Fibroblast of villous mesenchyme (primary cell): ENCODE results near the gene HES4. TPM values are rescaled to one million over a fixed set of nuclear protein-coding genes. Genes with fewer than 3 reads are reported as not detected.
"Not testable (repeated sequence)": the region's sequence is repeated elsewhere in the genome, so short reads cannot be mapped to it uniquely, and the experiment has no call there.

Source experiments
- DNase-seq: peaks from one replicate; pipeline ENCODE4 v3.0.0-alpha.2; 2010; ENCODE audit warnings: low read depth
- H3K4me3 ChIP-seq: 2 replicates; pipeline ENCODE4 v1.5.1; 2011; ENCODE audit warnings: low read depth, mild to moderate bottlenecking, low read length
- total RNA-seq: library from RNA; depleted of rRNA; stranded (reverse); fragments of >200 nt; gene quantifications from 2 replicates; pipeline ENCODE4 v1.2.3, GENCODE V29; 2012
- TF ChIP-seq, protein P1 (sequence below): IDR thresholded peaks from 2 replicates; pipeline ENCODE4 v1.5.1; 2012; ENCODE audit warnings: low read depth, mild to moderate bottlenecking, low read length; ENCODE audit not compliant: insufficient read depth

HES4 gene
- total RNA-seq, 1 donor = 2.2 TPM

DNA sequence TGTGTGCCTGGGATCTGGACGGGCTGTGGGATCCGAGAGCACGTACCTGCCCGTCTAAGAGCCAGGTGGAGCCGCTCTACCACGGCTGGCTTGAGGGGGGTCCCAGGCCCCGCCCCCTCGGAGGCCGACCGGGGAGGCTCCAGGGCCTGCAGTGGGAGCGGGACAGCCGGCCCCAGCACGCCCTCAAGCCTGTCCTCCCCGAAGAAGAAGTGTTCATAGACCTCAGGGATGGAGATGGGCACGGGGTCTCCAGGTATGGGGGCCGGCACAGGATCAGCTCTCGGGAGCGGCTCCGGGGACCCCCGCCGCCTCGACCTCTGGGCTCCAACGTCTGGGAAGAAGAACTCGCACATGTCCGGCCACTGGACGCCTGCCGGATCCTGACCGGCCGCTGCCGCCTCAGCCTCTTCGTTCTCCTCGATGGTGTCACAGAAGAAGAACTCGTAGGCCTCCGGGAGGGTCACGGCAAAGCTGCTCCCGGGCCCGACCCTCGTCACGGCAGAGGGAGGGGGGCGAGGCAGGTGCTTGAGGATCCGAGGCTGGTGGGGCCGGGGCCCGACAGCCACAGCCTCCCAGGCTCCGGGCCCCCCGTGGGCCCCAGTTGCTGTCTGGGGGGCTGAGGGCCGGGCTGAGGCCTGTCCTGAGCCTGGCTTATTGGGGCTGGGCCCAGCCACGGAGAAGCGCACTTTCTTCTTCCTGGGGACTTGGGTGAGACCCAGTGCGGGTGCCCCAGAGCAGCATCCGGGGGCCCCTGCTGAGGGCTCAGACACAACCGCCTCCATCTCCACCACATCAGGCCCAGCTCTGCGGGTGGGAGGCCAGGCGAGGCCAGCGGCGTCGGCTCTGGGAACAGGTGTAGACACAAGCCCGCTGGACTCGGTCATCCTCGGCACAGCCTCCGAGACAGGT, 20.8 kb downstream of the HES4 start:
- no peak overlapping the region for H3K4me3 ChIP-seq
- TF ChIP-seq, protein P1, sequence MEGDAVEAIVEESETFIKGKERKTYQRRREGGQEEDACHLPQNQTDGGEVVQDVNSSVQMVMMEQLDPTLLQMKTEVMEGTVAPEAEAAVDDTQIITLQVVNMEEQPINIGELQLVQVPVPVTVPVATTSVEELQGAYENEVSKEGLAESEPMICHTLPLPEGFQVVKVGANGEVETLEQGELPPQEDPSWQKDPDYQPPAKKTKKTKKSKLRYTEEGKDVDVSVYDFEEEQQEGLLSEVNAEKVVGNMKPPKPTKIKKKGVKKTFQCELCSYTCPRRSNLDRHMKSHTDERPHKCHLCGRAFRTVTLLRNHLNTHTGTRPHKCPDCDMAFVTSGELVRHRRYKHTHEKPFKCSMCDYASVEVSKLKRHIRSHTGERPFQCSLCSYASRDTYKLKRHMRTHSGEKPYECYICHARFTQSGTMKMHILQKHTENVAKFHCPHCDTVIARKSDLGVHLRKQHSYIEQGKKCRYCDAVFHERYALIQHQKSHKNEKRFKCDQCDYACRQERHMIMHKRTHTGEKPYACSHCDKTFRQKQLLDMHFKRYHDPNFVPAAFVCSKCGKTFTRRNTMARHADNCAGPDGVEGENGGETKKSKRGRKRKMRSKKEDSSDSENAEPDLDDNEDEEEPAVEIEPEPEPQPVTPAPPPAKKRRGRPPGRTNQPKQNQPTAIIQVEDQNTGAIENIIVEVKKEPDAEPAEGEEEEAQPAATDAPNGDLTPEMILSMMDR = no peak
- no peak for DNase-seq

DNA sequence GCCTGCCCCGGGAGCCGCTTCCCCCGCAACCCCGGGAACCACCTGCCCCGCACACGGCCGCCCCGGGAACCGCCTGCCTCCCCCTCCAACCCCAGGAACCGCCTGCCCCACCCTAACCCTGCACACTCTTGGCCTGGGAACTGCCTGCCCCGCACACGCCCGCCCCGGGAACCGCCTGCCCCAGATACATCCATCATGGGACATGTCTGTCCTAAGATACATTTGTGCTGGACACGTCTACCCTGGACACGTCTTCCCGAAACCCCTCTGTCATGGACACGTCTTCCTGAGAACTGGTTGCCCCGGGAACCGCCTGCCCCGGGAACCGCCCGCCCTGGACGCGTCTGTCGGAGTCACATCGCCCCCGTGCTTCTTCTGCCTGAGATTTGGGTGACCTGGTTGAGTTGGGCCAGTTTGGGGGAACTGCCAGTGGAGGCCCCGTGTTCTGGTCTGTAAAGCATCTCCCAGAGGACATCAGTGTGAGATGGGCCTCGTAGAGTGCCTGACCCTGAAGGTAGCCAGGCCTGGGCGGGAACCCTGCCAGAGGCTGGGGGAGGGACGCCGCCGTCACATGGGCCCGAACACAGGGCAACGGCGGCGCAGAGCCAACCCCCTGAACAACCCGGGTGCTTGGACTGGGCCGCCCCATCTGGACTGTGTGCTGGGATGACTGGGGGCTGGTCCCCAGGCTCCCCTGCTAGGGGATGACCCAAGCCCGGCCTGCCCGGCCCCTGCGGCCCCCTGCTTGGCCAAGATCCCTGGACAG, 21.6 kb downstream of the HES4 start:
- DNase-seq = no peak
- TF ChIP-seq, protein P1 = no peak

DNA sequence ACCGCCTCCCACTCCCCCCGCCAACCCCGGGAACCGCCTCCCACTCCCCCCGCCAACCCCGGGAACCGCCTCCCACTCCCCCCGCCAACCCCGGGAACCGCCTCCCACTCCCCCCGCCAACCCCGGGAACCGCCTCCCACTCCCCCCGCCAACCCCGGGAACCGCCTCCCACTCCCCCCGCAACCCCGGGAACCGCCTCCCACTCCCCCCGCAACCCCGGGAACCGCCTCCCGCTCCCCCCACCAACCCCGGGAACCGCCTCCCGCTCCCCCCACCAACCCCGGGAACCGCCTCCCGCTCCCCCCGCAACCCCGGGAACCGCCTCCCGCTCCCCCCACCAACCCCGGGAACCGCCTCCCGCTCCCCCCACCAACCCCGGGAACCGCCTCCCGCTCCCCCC, 23.1 kb downstream of the HES4 start:
- H3K4me3 ChIP-seq, DNase-seq: not testable (repeated sequence)

More for the DNA sequence above, 21.6 kb downstream of the HES4 start:
- H3K4me3 ChIP-seq = no peak overlapping the region

GRCh38 chr1:975896-976683, 23.8 kb downstream of the HES4 start:
- TF ChIP-seq, protein P1 = peak; percentile 51
- peak overlapping the region; percentile 45 for H3K4me3 ChIP-seq
- DNase-seq = peak; percentile 44

GRCh38 chr1:975365-975764, 24.5 kb downstream of the HES4 start:
- H3K4me3 ChIP-seq = no peak overlapping the region
- no peak for DNase-seq
- TF ChIP-seq, protein P1 = no peak

DNA sequence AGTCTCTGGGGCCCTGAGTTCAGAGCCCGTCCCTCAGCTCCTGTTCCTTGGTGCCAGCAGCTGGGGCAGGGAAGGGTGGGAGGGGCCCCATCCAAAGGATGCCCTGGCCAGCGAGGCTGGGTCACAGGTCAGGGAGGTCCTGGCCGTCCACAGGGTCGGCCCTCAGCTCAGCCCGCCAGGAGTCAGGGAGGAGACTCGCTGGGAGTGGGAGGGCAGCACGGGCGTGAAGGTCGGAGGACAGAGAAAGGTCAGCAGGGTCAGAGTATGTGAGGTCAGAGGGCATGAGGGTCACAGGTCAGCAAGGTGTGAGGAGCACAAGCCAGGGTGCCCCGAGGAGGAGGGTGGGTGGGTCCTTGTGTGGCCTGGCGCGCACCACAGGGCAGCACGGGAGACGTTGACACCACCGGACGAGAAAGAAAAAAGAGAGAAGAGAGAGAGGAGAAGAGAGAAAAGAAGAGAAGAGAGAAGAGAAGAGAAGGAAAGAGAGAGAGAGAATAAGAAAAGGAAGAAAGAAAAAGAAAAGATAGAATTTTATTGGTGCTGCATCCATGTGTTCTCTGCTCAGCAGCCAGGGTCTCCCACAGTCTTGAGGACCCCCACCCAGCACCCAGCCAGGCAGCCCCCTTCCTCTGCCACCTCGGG, 25.1 kb downstream of the HES4 start:
- no peak overlapping the region for H3K4me3 ChIP-seq
- TF ChIP-seq, protein P1 = no peak
- no peak for DNase-seq
